ENCODE results near the gene ETNPPL.
"Not testable (repeated sequence)": the region's sequence is repeated elsewhere in the genome, so short reads cannot be mapped to it uniquely, and the experiment has no call there.

The ETNPPL gene

DNA sequence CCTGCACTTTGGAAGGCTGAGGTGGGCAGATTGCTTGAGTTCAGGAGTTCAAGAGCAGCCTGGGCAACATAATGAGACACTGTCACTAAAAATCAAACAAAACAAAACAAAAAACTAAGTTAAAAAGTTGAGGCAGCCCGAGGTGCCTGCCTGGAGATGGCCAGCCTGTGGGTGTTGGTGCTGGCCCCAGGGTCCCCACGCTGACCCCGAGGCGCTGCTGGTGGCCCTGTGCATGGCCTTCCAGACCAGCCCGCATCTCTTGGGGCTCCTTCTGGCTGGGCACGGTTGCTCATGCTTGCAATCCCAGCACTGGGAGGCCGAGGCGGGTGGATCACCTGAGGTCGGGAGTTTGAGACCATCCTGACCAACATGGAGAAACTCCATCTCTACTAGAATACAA is 4.4 kb downstream of the ETNPPL start:
- no peak for DNase-seq (ENCODE audit: low read depth in 2 of 2)

DNA sequence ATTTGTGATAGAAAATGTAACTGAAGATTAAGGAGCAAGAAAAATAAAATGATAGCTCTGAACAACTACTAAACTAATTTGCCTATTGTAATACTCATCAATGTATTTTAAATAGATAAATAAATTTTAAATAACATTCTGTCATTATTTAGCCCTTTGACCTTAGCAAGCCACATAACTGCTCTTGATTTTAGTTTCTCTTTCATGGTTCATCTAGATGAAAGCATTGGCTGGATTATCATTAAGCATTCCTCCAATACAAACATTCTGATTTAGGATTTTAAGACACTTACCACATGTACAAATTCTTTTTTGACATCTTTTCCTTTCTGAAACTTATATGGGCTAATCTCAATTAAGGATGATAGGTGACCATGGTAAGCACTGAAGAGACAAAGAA is 8.5 kb downstream of the ETNPPL start:
- no peak for DNase-seq (ENCODE audit: low read depth in 2 of 2)

DNA sequence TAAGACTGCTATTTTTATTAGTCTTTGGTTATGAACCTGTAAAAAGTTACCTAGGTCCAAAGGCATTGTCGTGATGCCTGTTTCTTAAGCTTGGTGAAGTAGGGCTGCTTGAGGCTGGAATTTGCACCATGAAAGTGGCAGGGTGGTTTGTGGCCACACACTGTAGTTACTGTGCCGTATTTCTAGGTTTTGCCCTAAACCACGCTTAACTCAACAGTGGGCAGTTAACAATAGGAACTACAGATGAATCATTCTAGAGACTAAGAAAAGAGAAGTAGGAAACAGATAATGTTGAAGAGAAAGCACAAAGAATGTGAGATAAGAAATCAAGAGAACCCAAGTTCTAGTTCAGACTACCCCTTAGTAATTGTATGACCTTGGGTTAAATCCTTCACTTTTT is 11.5 kb downstream of the ETNPPL start:
- no peak for DNase-seq (ENCODE audit: low read depth in 2 of 2)

GRCh38 chr4:108749119-108749518 is 13.7 kb downstream of the ETNPPL start:
- DNase-seq (ENCODE audit: low read depth in 2 of 2), result no peak

- no peak for DNase-seq (ENCODE audit: low read depth in 2 of 2)
Observed at GRCh38 chr4:108746511-108746910, 16.3 kb downstream of the ETNPPL start.

GRCh38 chr4:108744307-108744706 is 18.5 kb downstream of the ETNPPL start:
- DNase-seq (ENCODE audit: low read depth in 2 of 2), result no peak

- no peak for DNase-seq (ENCODE audit: low read depth in 2 of 2)
Observed at GRCh38 chr4:108742451-108743420, 20.1 kb downstream of the ETNPPL start.

DNA sequence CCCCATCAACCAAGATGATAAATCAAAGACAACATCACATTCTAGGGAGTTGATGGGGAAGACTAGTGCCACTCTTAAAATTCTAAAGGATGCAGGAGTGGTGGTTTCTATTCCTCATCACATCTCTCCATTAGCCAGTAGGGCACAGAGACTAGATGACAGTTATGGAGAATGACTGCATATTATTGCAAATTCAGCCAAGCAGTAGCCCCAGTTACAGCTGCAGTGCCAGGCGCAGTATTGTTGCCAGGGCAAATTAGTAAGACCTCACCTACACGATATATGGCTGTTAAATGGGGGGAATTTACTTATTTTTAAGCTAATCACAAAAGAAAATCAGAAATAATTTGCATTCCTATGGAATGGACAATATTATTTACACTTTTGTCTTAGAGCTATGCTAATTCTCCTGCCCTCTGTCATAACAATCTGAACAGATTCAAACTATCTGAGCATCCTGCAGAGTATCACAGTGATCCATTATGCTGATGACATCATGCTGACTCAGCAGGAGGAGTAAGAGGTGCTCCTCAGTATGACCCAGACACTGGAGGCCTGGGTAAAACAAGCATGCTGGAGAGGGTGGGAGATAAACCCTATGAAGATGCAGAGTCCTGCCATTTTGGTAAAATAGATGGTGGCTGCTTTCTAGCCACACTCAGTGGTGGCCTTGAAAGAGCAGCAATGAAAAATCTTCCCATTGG is 24.7 kb downstream of the ETNPPL start:
- no peak for DNase-seq (ENCODE audit: low read depth in 2 of 2)

GRCh38 chr4:108731006-108731405 is 31.8 kb downstream of the ETNPPL start:
- DNase-seq (ENCODE audit: low read depth in 2 of 2), result no peak

DNA sequence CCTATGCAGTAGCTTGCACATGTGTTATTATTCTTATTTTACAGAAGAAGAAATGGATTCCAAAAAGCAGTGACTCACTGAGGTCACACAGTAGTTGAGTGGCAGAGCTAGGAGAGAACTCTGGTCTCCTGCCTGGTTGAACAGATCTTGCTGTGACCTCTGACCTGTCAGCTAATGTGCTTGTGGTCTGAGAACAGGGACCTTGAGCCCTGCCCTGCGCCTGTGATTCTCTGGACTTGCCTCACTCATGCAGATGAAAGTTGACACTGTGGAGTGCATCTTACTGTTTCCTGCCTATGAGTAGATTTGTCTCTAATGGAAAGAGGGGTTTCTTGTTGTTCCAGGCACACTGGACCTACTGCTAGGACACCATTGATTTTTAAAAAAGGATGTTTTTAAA is 32.3 kb downstream of the ETNPPL start:
- DNase-seq (ENCODE audit: low read depth in 2 of 2), result no peak

GRCh38 chr4:108729731-108730130 is 33.1 kb downstream of the ETNPPL start:
- no peak for DNase-seq (ENCODE audit: low read depth in 2 of 2)

DNA sequence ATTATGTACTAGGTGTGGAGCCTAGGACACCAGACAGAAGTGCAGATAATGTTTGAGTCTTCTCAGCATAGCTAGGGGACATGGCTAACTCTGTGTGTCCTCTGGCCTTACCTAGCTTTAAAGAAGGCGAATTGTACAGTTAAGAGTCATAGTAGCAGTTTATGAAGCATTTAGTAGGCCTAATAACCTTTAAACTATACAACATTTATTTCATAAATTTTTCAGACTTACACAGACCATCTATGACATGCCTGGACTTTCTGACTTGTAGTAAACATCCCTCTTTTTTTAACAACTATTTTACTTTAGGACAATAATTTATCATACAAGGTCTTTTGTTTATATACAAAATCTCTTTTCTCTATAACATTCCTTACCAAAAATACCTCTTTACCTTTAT is 37.4 kb downstream of the ETNPPL start:
- DNase-seq (ENCODE audit: low read depth in 2 of 2), result no peak

GRCh38 chr4:108717386-108717785 is 45.5 kb downstream of the ETNPPL start:
- no peak for DNase-seq (ENCODE audit: low read depth in 2 of 2)

DNA sequence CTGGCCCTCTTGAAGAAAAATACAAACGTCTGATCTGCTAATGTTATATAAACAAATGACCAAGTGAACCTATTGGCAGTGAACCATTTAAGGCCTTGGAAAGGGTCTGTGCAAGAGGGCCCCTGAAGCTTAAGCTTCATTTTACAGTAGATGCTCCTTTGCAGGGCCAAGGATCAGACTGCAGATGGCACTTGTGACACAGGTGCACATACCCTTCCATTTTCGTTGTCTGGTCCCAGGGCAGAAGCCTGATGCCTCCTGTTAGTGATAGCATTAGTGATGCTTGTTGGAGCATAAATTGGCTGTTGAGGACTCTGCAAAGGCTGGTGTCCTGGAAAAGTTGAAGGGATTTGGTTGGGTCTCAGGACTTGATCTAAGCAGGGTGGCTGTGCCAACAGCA is 46.5 kb downstream of the ETNPPL start:
- no peak for DNase-seq (ENCODE audit: low read depth in 2 of 2)

DNA sequence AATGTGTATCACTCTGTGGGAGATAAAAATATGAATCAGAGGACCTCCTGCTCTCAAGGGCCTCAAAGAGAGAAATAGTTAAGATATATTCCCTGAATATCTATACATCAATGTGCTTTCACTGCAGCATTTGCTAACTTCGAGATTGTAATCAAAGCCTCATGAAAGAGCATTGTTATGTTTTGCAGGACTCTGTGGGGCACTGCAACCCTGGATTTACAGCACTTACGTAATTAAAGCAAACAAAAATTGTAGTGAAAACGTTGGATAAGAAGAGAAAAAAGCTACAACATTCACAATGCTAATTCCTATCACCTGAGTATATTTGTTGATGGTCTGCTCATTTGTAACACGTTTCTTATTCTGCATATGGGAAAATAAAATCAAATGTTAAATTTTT is 48.0 kb downstream of the ETNPPL start:
- no peak for DNase-seq (ENCODE audit: low read depth in 2 of 2)

DNA sequence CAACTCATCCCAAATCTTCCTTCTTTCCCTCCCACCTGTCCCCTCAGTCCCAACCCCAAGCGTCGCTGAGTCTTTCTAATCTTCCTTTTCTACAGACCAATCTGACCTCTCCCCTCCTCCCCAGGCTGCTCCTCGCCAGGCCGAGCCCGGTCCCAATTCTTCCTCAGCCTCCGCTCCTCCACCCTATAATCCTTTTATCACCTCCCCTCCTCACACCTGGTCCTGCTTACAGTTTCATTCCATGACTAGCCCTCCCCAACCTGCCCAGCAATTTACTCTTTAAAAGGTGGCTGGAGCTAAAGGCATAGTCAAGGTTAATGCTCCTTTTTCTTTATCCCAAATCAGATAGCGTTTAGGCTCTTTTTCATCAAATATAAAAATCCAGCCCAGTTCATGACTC is 52.3 kb downstream of the ETNPPL start:
- not testable (repeated sequence) for DNase-seq (ENCODE audit: low read depth in 2 of 2)

DNA sequence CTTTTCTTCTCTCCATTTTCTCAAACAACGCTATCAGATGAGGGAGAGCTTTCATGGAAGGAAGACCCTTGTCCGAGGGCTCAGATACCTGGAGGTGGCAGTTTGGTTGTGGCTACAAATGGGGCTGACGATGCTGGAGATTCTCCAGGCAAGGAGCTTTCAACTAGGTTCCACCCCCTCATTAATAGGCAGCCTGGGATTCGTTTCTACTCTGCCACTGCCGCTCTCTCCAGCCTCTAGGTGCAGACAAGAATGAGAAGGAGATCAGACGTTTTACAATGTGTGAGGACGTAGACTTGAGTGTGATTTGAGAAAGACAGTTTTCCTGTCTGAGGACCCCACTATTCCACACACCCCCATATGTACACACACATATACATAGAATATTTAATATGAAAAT is 53.1 kb downstream of the ETNPPL start:
- no peak for DNase-seq (ENCODE audit: low read depth in 2 of 2)

- no peak for DNase-seq (ENCODE audit: low read depth in 2 of 2)
Observed at GRCh38 chr4:108709234-108709633, 53.6 kb downstream of the ETNPPL start.

GRCh38 chr4:108706289-108706688 is 56.6 kb downstream of the ETNPPL start:
- no peak for DNase-seq (ENCODE audit: low read depth in 2 of 2)

DNA sequence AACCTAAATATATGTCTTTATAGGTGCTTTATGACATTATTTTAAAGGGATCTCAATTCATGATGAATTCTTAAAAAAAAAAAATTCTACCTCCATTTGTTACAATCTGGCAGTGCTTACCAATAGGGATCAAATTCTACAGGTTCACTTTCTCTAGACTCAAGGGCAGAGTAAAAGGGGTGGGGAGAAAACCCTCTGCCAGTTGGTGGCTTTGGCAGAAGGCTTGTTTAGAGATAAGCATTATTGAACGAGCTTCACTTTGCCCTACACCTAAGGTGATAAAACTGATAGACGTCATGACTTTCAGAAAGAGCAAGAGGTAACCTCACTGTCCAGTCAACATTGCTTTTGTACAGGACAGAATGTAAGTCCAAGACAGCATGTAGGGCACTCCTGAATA is 58.9 kb downstream of the ETNPPL start:
- no peak for DNase-seq (ENCODE audit: low read depth in 2 of 2)

DNA sequence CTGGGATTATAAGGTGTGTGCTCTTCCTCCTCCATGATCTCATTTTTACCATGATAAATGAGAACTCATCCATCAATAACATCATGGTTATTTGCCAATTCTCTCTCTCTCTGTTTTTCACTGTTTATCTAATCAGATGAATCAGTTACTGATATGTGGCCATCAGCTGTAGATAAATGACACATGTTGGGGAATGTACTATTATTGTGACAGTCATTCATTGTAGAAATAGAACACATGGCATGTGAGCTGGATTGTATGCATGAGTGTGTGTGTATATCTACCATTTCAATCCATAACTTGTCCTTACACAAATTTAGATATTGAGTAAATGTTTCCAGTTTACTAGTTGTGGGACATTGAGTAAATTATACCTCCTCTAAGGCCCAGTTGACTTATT is 59.5 kb downstream of the ETNPPL start:
- no peak for DNase-seq (ENCODE audit: low read depth in 2 of 2)

DNA sequence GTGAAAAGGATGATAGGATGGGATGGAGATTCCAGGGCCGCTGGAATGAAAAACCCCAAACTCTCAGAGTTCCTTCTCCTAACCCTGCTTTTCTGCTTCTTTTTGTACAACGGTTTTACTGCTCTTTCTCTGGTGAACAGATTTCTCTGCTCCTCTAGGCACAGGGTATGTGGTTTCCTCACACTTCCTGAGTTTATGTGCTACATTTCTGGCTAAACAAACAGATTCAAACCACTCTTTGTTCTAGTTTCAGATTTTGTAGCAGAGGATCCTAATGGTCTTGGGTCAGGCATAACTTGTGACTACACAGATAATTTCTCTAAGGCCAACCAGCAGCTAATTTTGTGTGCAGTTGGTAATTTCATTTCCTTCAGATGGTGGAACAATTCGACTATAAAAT is 59.9 kb downstream of the ETNPPL start:
- DNase-seq (ENCODE audit: low read depth in 2 of 2), result no peak

GRCh38 chr4:108700081-108700757 is 62.6 kb downstream of the ETNPPL start:
- no peak for DNase-seq (ENCODE audit: low read depth in 2 of 2)

All from stimulated activated CD4-positive, alpha-beta T cell treated with anti-CD3 and anti-CD28 coated beads, Interleukin-15, amount 100 ng/mL, for 48 hours (primary cell).